Trophoblast cell (in vitro differentiated cells and primary cell): ENCODE measurements around the gene MSL1.

Experiments used
- DNase-seq, 2 donors: peaks; one replicate each; pipeline ENCODE4 v3.0.0-alpha.2; 2016
- H2AFZ ChIP-seq: 2 replicates; pipeline ENCODE4 v1.6.1; 2013; ENCODE audit warnings: low read length, moderate library complexity, mild to moderate bottlenecking; ENCODE audit not compliant: insufficient read depth, poor library complexity
- H2AK5ac ChIP-seq: 2 replicates; pipeline ENCODE4 v1.6.1; 2013; ENCODE audit warnings: mild to moderate bottlenecking, low read length
- H2BK120ac ChIP-seq: 2 replicates; pipeline ENCODE4 v1.6.1; 2013; ENCODE audit warnings: low read length, mild to moderate bottlenecking, moderate library complexity; ENCODE audit not compliant: insufficient read depth, poor library complexity
- H2BK12ac ChIP-seq: 2 replicates; pipeline ENCODE4 v1.6.1; 2013; ENCODE audit warnings: mild to moderate bottlenecking, low read length, moderate library complexity
- H2BK5ac ChIP-seq: 2 replicates; pipeline ENCODE4 v1.6.1; 2013; ENCODE audit warnings: low read length, low read depth, moderate library complexity, mild to moderate bottlenecking; ENCODE audit not compliant: poor library complexity
- H3K14ac ChIP-seq: 2 replicates; pipeline ENCODE4 v1.6.1; 2013; ENCODE audit warnings: mild to moderate bottlenecking, low read length
- H3K18ac ChIP-seq: 2 replicates; pipeline ENCODE4 v1.6.1; 2013; ENCODE audit warnings: mild to moderate bottlenecking, low read length
- H3K23ac ChIP-seq: 2 replicates; pipeline ENCODE4 v1.6.1; 2013; ENCODE audit warnings: low read length
- H3K27ac ChIP-seq: 2 replicates; pipeline ENCODE4 v1.5.1; 2013; ENCODE audit warnings: low read depth, mild to moderate bottlenecking, inconsistent platforms, low read length, moderate library complexity
- H3K27me3 ChIP-seq: 2 replicates; pipeline ENCODE4 v1.6.1; 2013; ENCODE audit warnings: inconsistent platforms, mild to moderate bottlenecking, low read length, moderate library complexity; ENCODE audit not compliant: insufficient read depth
- H3K36me3 ChIP-seq, 2 experiments: 1 replicate in 1 of 2; 2 replicates in 1 of 2; pipeline ENCODE4 v1.6.1; 2013; ENCODE audit warnings: low read length in 2 of 2, mild to moderate bottlenecking in 2 of 2, moderate library complexity in 1 of 2; ENCODE audit not compliant: insufficient read depth in 2 of 2, control insufficient read depth in 1 of 2
- H3K4ac ChIP-seq: 2 replicates; pipeline ENCODE4 v1.6.1; 2013; ENCODE audit warnings: low read depth, mild to moderate bottlenecking, low read length, moderate library complexity
- H3K4me1 ChIP-seq, 2 experiments: 1 replicate in 1 of 2; 2 replicates in 1 of 2; pipeline ENCODE4 v1.6.1; 2013; ENCODE audit warnings: low read length in 2 of 2, mild to moderate bottlenecking in 2 of 2, moderate library complexity in 1 of 2; ENCODE audit not compliant: insufficient read depth in 2 of 2, control insufficient read depth in 1 of 2
- H3K4me2 ChIP-seq: 2 replicates; pipeline ENCODE4 v1.6.1; 2013; ENCODE audit warnings: inconsistent platforms, mild to moderate bottlenecking, low read length, moderate library complexity
- H3K4me3 ChIP-seq: 2 replicates; pipeline ENCODE4 v1.5.1; 2013; ENCODE audit warnings: mild to moderate bottlenecking, low read depth, low read length, inconsistent platforms
- H3K79me1 ChIP-seq: one replicate; pipeline ENCODE4 v1.6.1; 2013; ENCODE audit warnings: low read length
- H3K79me2 ChIP-seq: 2 replicates; pipeline ENCODE4 v1.6.1; 2013; ENCODE audit warnings: low read length, mild to moderate bottlenecking; ENCODE audit not compliant: control insufficient read depth, insufficient read depth, poor library complexity
- H3K9ac ChIP-seq: 2 replicates; pipeline ENCODE4 v1.6.1; 2013; ENCODE audit warnings: mild to moderate bottlenecking, low read length
- H3K9me3 ChIP-seq: 2 replicates; pipeline ENCODE4 v1.6.1; 2013; ENCODE audit warnings: low read depth, mild to moderate bottlenecking, control low read depth, inconsistent platforms, low read length; ENCODE audit not compliant: insufficient read depth
- H4K12ac ChIP-seq: 2 replicates; pipeline ENCODE4 v1.6.1; 2013; ENCODE audit warnings: low read depth, mild to moderate bottlenecking, low read length, moderate library complexity
- H4K8ac ChIP-seq: 2 replicates; pipeline ENCODE4 v1.6.1; 2013; ENCODE audit warnings: low read depth, mild to moderate bottlenecking, low read length, moderate library complexity
- H4K91ac ChIP-seq: one replicate; pipeline ENCODE4 v1.6.1; 2013; ENCODE audit warnings: low read depth, mild to moderate bottlenecking, low read length, moderate library complexity
- WGBS: extraction: QIAGEN DNeasy Blood & Tissue Kit; methylation state at CpG from one replicate; pipeline ENCODE4 v1.1.7; 2013; ENCODE audit warnings: missing lambda C conversion rate; ENCODE audit not compliant: insufficient read length, insufficient coverage; ENCODE audit errors: extremely low coverage; 5-methylcytosine and 5-hydroxymethylcytosine counted together

The MSL1 gene

GRCh38 chr17:40086150-40087044 is 35.4 kb upstream of the MSL1 start:
- Histone ChIP-seq H3K27ac (no peak overlapping the region), H2AFZ (no peak overlapping the region), H2BK5ac (no peak overlapping the region), H3K36me3 (peaks cover 12 to 15% of the 10 kb centered on the region in 2 experiments), H3K23ac (no peak overlapping the region), H3K4me2 (no peak overlapping the region), H3K79me1 (no peaks in the 10 kb centered on the region), H3K14ac (no peak overlapping the region), H2BK120ac (no peak overlapping the region), H3K9ac (no peak overlapping the region), H3K4me1 (no peaks in the 10 kb centered on the region), H4K91ac (no peak overlapping the region), H3K4ac (no peak overlapping the region), H2AK5ac (no peak overlapping the region), H3K27me3 (no peaks in the 10 kb centered on the region), H2BK12ac (no peak overlapping the region), H3K9me3 (peaks cover 2% of the 10 kb centered on the region), H4K12ac (no peak overlapping the region), H4K8ac (no peak overlapping the region), H3K79me2 (no peaks in the 10 kb centered on the region), H3K4me3 (no peak overlapping the region), H3K18ac (no peak overlapping the region)
- no CpG with 5 or more reads among the region's 17 CpGs for WGBS
- peak in 1 of 2 donors; percentile 61 for DNase-seq

- Histone ChIP-seq H3K4me1 (peaks cover 0 to 2% of the 10 kb centered on the region in 2 experiments), H3K23ac (no peak overlapping the region), H2BK5ac (no peak overlapping the region), H3K4me3 (no peak overlapping the region), H3K18ac (no peak overlapping the region), H3K36me3 (peaks cover 12 to 15% of the 10 kb centered on the region in 2 experiments), H3K14ac (no peak overlapping the region), H3K4me2 (no peak overlapping the region), H3K9ac (no peak overlapping the region), H4K8ac (no peak overlapping the region), H3K9me3 (peaks cover 2% of the 10 kb centered on the region), H3K79me1 (no peaks in the 10 kb centered on the region), H3K4ac (no peak overlapping the region), H3K27ac (no peak overlapping the region), H2BK12ac (no peak overlapping the region), H4K91ac (no peak overlapping the region), H2AK5ac (no peak overlapping the region), H4K12ac (no peak overlapping the region), H3K27me3 (no peaks in the 10 kb centered on the region), H3K79me2 (no peaks in the 10 kb centered on the region), H2AFZ (no peak overlapping the region), H2BK120ac (no peak overlapping the region)
- WGBS, result no CpG with 5 or more reads among the region's 6 CpGs
- no peak for DNase-seq
Measured at GRCh38 chr17:40087049-40087794, 34.5 kb upstream of the MSL1 start.

DNA sequence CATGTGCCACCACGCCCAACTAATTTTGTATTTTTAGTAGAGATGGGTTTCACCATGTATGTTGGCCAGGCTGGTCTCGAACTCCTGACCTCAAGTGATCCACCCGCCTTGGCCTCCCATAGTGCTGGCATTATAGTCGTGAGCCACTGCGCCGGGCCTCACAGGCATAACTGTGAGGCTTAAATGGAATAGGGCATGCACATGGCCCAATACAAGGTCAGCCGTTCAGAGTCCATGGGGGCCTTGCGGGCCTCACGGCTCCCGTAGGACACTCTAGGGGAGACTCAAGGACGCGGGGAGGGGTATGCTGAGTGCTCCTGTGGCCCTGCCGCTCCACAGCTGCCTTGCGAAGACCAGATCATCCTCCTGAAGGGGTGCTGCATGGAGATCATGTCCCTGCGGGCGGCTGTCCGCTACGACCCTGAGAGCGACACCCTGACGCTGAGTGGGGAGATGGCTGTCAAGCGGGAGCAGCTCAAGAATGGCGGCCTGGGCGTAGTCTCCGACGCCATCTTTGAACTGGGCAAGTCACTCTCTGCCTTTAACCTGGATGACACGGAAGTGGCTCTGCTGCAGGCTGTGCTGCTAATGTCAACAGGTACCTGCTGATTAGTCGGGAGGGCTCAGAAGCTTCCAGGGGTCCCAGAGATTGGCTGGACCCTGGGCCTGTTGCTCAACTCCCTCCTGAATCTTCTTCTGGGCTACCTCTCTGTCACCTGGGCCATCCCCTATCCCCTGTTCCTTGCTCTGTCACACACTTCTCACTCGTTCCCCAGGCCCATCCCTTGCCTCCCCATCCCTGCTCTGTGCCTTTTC is 33.7 kb upstream of the MSL1 start:
- no peaks in the 10 kb centered on the region for H3K79me1 ChIP-seq
- no peak overlapping the region for H2AK5ac ChIP-seq
- no peak overlapping the region for H2BK120ac ChIP-seq
- no peak overlapping the region for H3K9ac ChIP-seq
- H3K4me3 ChIP-seq, result no peak overlapping the region
- WGBS, result no CpG with 5 or more reads among the region's 28 CpGs
- peaks cover 0 to 2% of the 10 kb centered on the region in 2 experiments for H3K4me1 ChIP-seq
- H2BK12ac ChIP-seq, result no peak overlapping the region
- H3K4me2 ChIP-seq, result no peak overlapping the region
- H4K8ac ChIP-seq, result no peak overlapping the region
- no peak overlapping the region for H4K12ac ChIP-seq
- no peak overlapping the region for H3K27ac ChIP-seq
- H2BK5ac ChIP-seq, result no peak overlapping the region
- H3K14ac ChIP-seq, result no peak overlapping the region
- H3K79me2 ChIP-seq, result no peaks in the 10 kb centered on the region
- H3K36me3 ChIP-seq, result peaks cover 13 to 15% of the 10 kb centered on the region in 2 experiments
- H4K91ac ChIP-seq, result no peak overlapping the region
- H3K27me3 ChIP-seq, result no peaks in the 10 kb centered on the region
- H3K4ac ChIP-seq, result no peak overlapping the region
- H3K18ac ChIP-seq, result no peak overlapping the region
- no peak overlapping the region for H2AFZ ChIP-seq
- peaks cover 2% of the 10 kb centered on the region for H3K9me3 ChIP-seq
- no peak overlapping the region for H3K23ac ChIP-seq
- no peak for DNase-seq
